HG02870 (cell line): ENCODE measurements around the gene RFC1.
A peak's percentile ranks its signal among the peaks of the same experiment; 100 is the strongest.

Experiments
- ATAC-seq: cut with Tn5 transposase; IDR thresholded peaks from one replicate; pipeline ENCODE4 v1.9.1; 2021; ENCODE audit warnings: mild to moderate bottlenecking, moderate library complexity; ENCODE audit not compliant: unreplicated experiment

Gene RFC1

GRCh38 chr4:39353478-39354253 is 12.5 kb downstream of the RFC1 start:
- ATAC-seq, result peak; percentile 86

GRCh38 chr4:39353149-39353477 is 13.0 kb downstream of the RFC1 start:
- peak; percentile 9 for ATAC-seq

- no peak for ATAC-seq
Observed at GRCh38 chr4:39349326-39349725, 16.8 kb downstream of the RFC1 start.

- no peak for ATAC-seq
Observed at GRCh38 chr4:39348371-39349315, 17.5 kb downstream of the RFC1 start.

- no peak for ATAC-seq
Observed at GRCh38 chr4:39346856-39347519, 19.2 kb downstream of the RFC1 start.

GRCh38 chr4:39342731-39343130 is 23.4 kb downstream of the RFC1 start:
- ATAC-seq, result no peak

- ATAC-seq, result no peak
Observed at GRCh38 chr4:39341075-39341725, 25.0 kb downstream of the RFC1 start.

- ATAC-seq, result no peak
Observed at GRCh38 chr4:39339968-39340367, 26.2 kb downstream of the RFC1 start.

- no peak for ATAC-seq
Observed at GRCh38 chr4:39337841-39338240, 28.3 kb downstream of the RFC1 start.

- no peak for ATAC-seq
Observed at GRCh38 chr4:39335566-39335965, 30.6 kb downstream of the RFC1 start.

- no peak for ATAC-seq
Observed at GRCh38 chr4:39331191-39331590, 35.0 kb downstream of the RFC1 start.

- no peak for ATAC-seq
Observed at GRCh38 chr4:39330353-39330752, 35.8 kb downstream of the RFC1 start.

- ATAC-seq, result no peak
Observed at GRCh38 chr4:39326468-39326977, 39.6 kb downstream of the RFC1 start.

GRCh38 chr4:39324897-39325613 is 41.1 kb downstream of the RFC1 start:
- no peak for ATAC-seq

- no peak for ATAC-seq
Observed at GRCh38 chr4:39324446-39324845, 41.7 kb downstream of the RFC1 start.

- ATAC-seq, result no peak
Observed at GRCh38 chr4:39323821-39324220, 42.3 kb downstream of the RFC1 start.

- no peak for ATAC-seq
Observed at GRCh38 chr4:39320381-39321115, 45.6 kb downstream of the RFC1 start.

- ATAC-seq, result no peak
Observed at GRCh38 chr4:39319676-39320075, 46.5 kb downstream of the RFC1 start.

- no peak for ATAC-seq
Observed at GRCh38 chr4:39312816-39313215, 53.3 kb downstream of the RFC1 start.
